GM18505 (cell line): ENCODE results near the gene LGI4.

Experiments used
- ATAC-seq: cut with Tn5 transposase; IDR thresholded peaks from one replicate; pipeline ENCODE4 v1.9.1; 2021; ENCODE audit not compliant: unreplicated experiment
- POLR2A ChIP-seq: IDR thresholded peaks from 4 replicates; pipeline ENCODE4 v1.6.1; 2011; ENCODE audit warnings: borderline replicate concordance; ENCODE audit not compliant: insufficient read depth, insufficient read length; ENCODE audit errors: extremely low read depth

LGI4 gene

GRCh38 chr19:35134601-35135242 lies at the start of gene LGI4:
Gene LGI4, minus strand, starts transcription at chr19:35135059. Its CDS starts 379 bp downstream, at chr19:35134680.
- no peak for ATAC-seq
- no peak for TF ChIP-seq POLR2A

DNA sequence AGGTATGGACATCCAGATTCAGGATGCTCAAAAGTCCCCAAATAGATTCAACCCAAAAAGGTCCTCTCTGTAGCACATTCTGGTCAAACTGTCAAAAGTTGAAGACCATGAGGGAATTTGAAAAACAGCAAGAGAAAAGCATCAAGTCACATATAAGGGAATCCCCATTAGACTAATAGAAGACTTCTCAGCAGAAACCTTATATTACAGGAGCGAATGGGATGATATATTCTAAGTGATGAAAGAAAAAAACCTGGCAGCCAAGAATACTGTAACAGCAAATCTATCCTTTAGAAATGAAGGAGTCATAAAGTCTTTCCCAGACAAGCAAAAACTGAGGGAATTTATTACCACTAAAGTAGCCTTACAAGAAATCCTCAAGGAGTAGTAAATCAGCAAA lies 49.4 kb upstream of the LGI4 start:
- no peak for TF ChIP-seq POLR2A
- ATAC-seq = no peak

- TF ChIP-seq POLR2A = no peak
- no peak for ATAC-seq
These were observed 46.5 kb upstream of the LGI4 start for GRCh38 chr19:35181387-35181786.

DNA sequence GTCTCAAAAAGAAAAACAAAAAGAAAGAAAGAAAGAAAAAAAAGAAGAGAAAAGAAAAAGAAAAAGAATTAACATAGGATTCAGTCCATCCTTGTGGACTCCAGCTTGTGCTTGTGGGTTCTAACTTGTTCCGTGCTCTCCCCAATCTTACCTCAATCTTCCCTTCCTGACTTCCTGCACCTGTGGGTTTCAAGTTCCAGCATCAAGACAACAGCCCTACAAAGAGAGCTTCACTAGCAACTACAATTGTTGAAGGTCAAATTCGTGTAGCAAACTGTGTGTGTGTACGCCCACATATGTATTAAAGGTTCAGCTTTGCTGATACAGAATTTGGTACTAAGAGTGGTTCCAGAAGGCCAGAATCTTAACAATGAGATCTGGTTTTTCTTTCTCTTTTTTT lies 45.0 kb upstream of the LGI4 start:
- no peak for ATAC-seq
- TF ChIP-seq POLR2A = no peak

GRCh38 chr19:35178701-35179100 lies 43.8 kb upstream of the LGI4 start:
- ATAC-seq = no peak

DNA sequence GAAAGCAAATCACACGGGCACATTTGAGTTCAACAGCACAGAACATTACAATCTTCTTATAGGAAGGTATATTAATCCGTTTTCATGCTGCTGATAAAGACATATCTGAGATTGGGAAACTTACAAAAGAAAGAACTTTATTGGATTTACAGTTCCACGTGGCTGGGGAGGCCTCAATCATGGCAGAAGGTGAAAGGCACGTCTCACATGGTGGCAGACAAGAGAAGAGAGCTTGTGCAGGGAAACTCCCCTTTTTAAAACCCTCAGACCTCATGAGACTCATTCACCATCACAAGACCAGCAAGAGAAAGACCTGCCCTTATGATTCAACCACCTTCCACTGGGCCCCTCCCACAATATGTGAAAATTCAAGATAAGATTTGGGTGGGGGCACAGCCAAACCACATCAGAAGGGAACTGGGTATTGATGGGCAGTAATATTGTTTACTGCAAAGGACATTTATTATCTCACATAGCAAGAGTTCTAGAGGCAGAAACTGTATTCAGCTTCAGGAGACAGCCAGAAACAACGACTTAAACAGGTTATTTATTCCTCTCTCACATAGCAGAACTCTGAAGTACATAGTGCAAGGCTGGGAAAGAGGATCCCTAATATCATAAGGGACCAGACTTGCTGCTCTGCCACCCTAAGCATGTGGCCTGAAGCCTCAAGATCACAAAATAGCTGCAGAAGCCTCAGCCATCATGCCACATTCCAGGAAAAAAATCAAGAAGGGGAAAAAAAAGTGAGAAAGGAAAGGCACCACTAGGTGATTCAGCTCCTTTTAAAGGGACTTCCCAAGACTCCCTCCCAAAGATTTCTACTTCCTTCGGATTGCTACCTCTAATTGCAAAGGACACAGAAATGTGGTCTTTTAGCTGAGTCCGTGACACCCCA lies 42.8 kb upstream of the LGI4 start:
- TF ChIP-seq POLR2A = no peak
- ATAC-seq = no peak

More at GRCh38 chr19:35178701-35179100, 43.8 kb upstream of the LGI4 start:
- TF ChIP-seq POLR2A = no peak

DNA sequence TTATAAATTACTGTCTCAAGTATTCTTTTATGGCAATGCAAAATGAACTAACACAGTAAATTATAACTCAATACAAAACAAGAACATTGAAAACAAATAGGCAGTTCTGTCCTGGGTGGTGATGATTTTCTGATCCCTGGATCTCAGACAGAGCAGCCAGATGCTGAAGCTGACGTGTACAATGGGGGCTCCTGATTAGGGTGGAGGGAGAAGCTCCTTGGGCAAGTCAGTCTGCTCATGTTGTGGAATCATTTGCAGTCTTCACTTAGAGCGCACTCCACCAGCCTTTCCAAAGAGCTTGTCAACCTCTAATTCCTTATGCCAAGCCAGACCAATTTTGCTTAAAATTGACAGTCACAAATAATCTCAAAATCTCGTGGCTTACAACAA lies 41.3 kb upstream of the LGI4 start:
- no peak for TF ChIP-seq POLR2A
- no peak for ATAC-seq

- no peak for ATAC-seq
- no peak for TF ChIP-seq POLR2A
These were observed 39.4 kb upstream of the LGI4 start for GRCh38 chr19:35174226-35174625.

- TF ChIP-seq POLR2A = no peak
- no peak for ATAC-seq
These were observed 36.9 kb upstream of the LGI4 start for GRCh38 chr19:35171730-35172129.

DNA sequence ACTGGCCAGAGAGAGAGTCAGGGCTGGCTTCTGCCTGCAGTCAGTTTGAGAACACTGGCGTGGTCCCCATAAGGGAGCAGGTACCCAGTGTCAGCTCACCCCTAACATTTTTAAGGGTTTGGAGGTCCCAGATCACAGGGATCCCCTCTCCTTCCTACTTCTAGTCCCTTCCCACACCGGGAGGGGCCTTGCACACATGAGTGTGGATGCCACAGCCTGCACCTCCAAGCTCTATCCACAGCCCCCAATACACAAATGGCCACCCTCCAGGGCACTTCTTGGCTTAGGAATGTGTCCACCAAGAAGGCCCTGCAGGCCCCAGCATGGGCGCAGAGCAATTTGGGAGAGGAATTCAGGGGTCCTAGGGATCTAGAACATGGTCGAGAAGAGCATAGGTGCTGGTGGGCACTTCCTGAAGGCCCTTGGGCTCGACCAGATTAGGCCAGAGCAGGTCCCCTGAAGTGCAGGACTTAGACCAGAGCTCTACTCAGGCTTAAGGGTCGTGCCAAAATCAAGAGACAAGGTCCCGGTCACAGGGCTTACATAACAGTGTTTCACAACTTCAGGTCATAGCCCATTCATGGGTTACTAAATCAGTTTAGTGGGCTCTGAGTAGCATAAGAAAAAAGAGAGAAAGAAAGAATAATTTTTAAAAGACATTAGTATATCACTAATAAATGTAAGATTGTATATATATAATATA lies 35.7 kb upstream of the LGI4 start:
- no peak for ATAC-seq
- no peak for TF ChIP-seq POLR2A

DNA sequence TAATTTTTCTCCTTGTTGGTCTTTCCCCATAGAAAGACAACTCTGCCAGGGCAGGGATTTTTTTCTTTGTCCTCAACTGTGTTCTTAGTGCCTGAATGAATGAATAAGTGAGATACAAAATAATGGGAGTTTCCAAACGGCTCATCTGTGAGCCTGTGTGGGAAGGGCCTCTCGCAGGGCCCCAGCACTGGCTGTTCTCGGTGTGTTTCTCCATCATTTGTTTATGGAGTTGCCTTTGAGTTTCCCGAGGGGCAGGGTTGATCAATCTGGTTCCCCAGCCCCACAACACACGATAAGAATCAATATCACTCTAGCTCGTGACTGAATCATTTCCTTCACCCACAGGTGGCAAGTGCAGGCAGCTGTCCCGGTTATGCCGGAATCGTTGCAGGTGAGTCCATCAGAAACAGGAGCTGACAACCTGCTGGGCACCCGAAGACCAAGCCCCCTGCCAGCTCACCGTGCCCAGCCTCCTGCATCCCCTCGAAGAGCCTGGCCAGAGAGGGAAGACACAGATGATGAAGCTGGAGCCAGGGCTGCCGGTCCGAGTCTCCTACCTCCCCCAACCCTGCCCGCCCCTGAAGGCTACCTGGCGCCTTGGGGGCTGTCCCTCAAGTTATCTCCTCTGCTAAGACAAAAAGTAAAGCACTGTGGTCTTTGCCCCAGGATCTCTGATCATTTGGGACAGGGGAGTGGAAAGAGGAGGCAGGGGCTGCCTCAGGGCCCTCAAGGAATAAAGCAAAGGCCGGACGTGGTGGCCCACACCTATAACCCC lies 34.5 kb upstream of the LGI4 start:
- TF ChIP-seq POLR2A = no peak
- ATAC-seq = no peak

DNA sequence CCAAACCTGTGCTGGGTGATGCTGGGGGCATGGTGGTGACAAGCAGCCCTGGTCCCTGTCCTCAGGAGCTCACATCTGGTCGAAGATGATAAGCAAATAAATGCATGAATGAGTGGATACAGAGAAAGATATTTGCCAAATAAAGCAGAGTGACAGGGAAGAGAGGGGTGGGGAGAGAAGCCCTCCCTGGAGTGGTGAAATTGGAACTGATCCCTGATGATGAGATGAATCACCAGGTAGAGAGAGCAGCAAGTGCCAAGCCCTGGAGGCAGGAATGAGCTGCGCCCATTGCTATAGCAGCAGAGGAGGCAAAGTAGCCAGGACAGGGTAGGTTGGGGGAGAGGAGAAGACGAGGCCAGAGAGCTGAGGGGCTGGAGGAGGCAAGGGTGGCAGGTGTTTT lies 33.3 kb upstream of the LGI4 start:
- no peak for ATAC-seq
- no peak for TF ChIP-seq POLR2A

GRCh38 chr19:35167251-35168119 lies 32.6 kb upstream of the LGI4 start:
- no peak for TF ChIP-seq POLR2A
- ATAC-seq = no peak
